HepG2 (cell line): ENCODE measurements around the gene TTF2. TPM values are rescaled to one million over a fixed set of nuclear protein-coding genes. Genes with fewer than 3 reads are reported as not detected.

ENCODE experiments used
- ATAC-seq: fragments of 200-7000 bp; cut with Tn5 transposase; 3 replicates; pipeline ENCODE4 v1.9.1; 2020; ENCODE audit warnings: mild to moderate bottlenecking, moderate library complexity
- BruUV-seq: library from RNA; stranded (reverse); fragments of 400-500 nt; replicated peaks from 2 replicates; lab custom pipeline; 2021; lab: Mats Ljungman, UMichigan
- CTCF ChIA-PET: fragments of 300-600 bp; formaldehyde crosslinking; extraction: SDS; loops from one replicate; lab custom pipeline; 2021; ENCODE audit warnings: low total read pairs, inconsistent platforms, low intra/inter-chr PET ratio; lab: Yijun Ruan, JAX
- POLR2A ChIA-PET: fragments of 350-600 bp; sonication (Branson Sonifier 250); formaldehyde crosslinking; loops from one replicate; lab custom pipeline; 2020; ENCODE audit warnings: antibody characterized with exemption, inconsistent platforms; lab: Yijun Ruan, JAX
- DNase-seq: peaks from one replicate; pipeline ENCODE4 v3.0.0-alpha.2; 2015; ENCODE audit warnings: low spot score
- FAIRE-seq: peaks from 3 replicates; lab custom pipeline; 2011; peaks lifted over from hg19 to GRCh38; lab: Jason Lieb, UNC
- H2AFZ ChIP-seq: one replicate; pipeline ENCODE4 v1.6.1; 2011; ENCODE audit warnings: low read length, inconsistent platforms
- H3K27ac ChIP-seq: fragments of 300-600 bp; 3 replicates; pipeline ENCODE4 v1.8.0; 2011; ENCODE audit warnings: mixed run types, mild to moderate bottlenecking, mixed read lengths, low read length, inconsistent platforms; ENCODE audit not compliant: insufficient read depth; ENCODE audit errors: extremely low read length
- H3K27me3 ChIP-seq, 2 experiments: fragments of 200-600 bp in 1 of 2; 2 replicates in 1 of 2; 3 replicates in 1 of 2; pipeline versions ENCODE4 v1.6.0 to v1.8.0; 2011; ENCODE audit warnings: low read length in 2 of 2, mild to moderate bottlenecking in 2 of 2, moderate library complexity in 2 of 2, inconsistent platforms in 1 of 2; ENCODE audit not compliant: insufficient read depth in 2 of 2, control insufficient read depth in 1 of 2
- H3K36me3 ChIP-seq, 2 experiments: fragments of 200-600 bp in 1 of 2; replicated peaks in 1 of 2; 2 replicates in 1 of 2; 3 replicates in 1 of 2; pipeline versions ENCODE4 v1.5.1 to v1.8.0; 2011; ENCODE audit warnings: low read length in 2 of 2, inconsistent platforms in 1 of 2; ENCODE audit not compliant: insufficient read depth in 2 of 2, control insufficient read depth in 1 of 2
- H3K4me1 ChIP-seq: 2 replicates; pipeline ENCODE4 v1.5.1; 2012; ENCODE audit warnings: low read length, inconsistent platforms; ENCODE audit not compliant: insufficient read depth
- H3K4me2 ChIP-seq: 2 replicates; pipeline ENCODE4 v1.6.0; 2011; ENCODE audit warnings: low read depth, low read length, inconsistent platforms
- H3K4me3 ChIP-seq, 3 experiments: fragments of 200-600 bp in 1 of 3; sonication (generic), shearing (Covaris generic) in 1 of 3; replicated peaks in 1 of 3; 2 replicates each; pipeline ENCODE4 v1.5.1; 2011 to 2016; ENCODE audit warnings: low read length in 3 of 3, inconsistent platforms in 2 of 3, low read depth in 2 of 3, mild to moderate bottlenecking in 2 of 3, control low read depth in 1 of 3, mixed read lengths in 1 of 3; ENCODE audit not compliant: insufficient read depth in 1 of 3
- H3K79me2 ChIP-seq: one replicate; pipeline ENCODE4 v1.6.1; 2011; ENCODE audit warnings: low read length, inconsistent platforms; ENCODE audit not compliant: insufficient read depth
- H3K9ac ChIP-seq: 2 replicates; pipeline ENCODE4 v1.6.0; 2011; ENCODE audit warnings: mild to moderate bottlenecking, low read depth, low read length, inconsistent platforms; ENCODE audit not compliant: insufficient read depth
- H3K9me3 ChIP-seq: 2 replicates; pipeline ENCODE4 v1.5.1; 2012; ENCODE audit warnings: mild to moderate bottlenecking, low read length
- H4K20me1 ChIP-seq: 2 replicates; pipeline ENCODE4 v1.6.0; 2011; ENCODE audit warnings: inconsistent platforms, mild to moderate bottlenecking, low read length, moderate library complexity; ENCODE audit not compliant: insufficient read depth
- ATF7-NPFF ChIP-seq: sonication (generic); formaldehyde crosslinking; IDR thresholded peaks from 2 replicates; pipeline ENCODE4 v1.8.1; 2023; ENCODE audit warnings: mild to moderate bottlenecking, low read depth, missing genetic modification reagents, moderate library complexity
- FOXJ3 ChIP-seq: sonication (generic); formaldehyde crosslinking; IDR thresholded peaks from 2 replicates; pipeline ENCODE4 v1.4.0; 2020; ENCODE audit warnings: missing genetic modification reagents, mild to moderate bottlenecking, borderline replicate concordance
- POLR2G ChIP-seq: fragments of 200-400 bp; formaldehyde crosslinking; IDR thresholded peaks from 2 replicates; pipeline ENCODE4 v1.6.1; 2018; ENCODE audit warnings: mild to moderate bottlenecking, low read depth, low read length, moderate library complexity
- RBFOX2 ChIP-seq: fragments of 200-400 bp; formaldehyde crosslinking; IDR thresholded peaks from 2 replicates; pipeline ENCODE4 v1.6.1; 2017; ENCODE audit warnings: low read depth, mild to moderate bottlenecking, low read length
- RORA ChIP-seq: sonication (generic); formaldehyde crosslinking; IDR thresholded peaks from 2 replicates; pipeline ENCODE4 v1.5.0; 2020; ENCODE audit warnings: mild to moderate bottlenecking, missing genetic modification reagents, moderate library complexity
- SMC3 ChIP-seq: IDR thresholded peaks from 2 replicates; pipeline ENCODE4 v1.6.1; 2011; ENCODE audit warnings: low read length, improper control_type of control experiment
- TBX3 ChIP-seq: fragments of 450-650 bp; IDR thresholded peaks from 2 replicates; pipeline ENCODE4 v1.6.1; 2017; ENCODE audit warnings: antibody characterized with exemption, mild to moderate bottlenecking, inconsistent platforms, borderline replicate concordance
- ZNF431 ChIP-seq: sonication (generic); formaldehyde crosslinking; IDR thresholded peaks from 2 replicates; pipeline ENCODE4 v1.9.0; 2022; ENCODE audit warnings: missing genetic modification reagents, low read depth, mild to moderate bottlenecking, borderline replicate concordance
- ZNF720 ChIP-seq: sonication (generic); formaldehyde crosslinking; IDR thresholded peaks from 2 replicates; pipeline ENCODE4 v1.4.0; 2020; ENCODE audit warnings: missing genetic modification reagents
- WGBS: methylation state at CpG from one replicate; pipeline ENCODE4 v1.1.6; 2017; ENCODE audit warnings: low lambda C conversion rate; 5-methylcytosine and 5-hydroxymethylcytosine counted together
- in situ Hi-C: cut with HindIII; loops from 2 replicates; pipeline ENCODE4 v1.10.0; 2017; ENCODE audit warnings: low pct_unique_long_range_greater_than_20kb; ENCODE audit not compliant: extremely low pct_ligation_motif_present
- intact Hi-C: fragments of 100-400 bp; cut with micrococcal nuclease; formaldehyde crosslinking; loops from one replicate; pipeline ENCODE4 v1.10.0; 2022; ENCODE audit not compliant: unreplicated experiment
- polyA plus RNA-seq, 8 experiments: library from polyadenylated mRNA; depleted of rRNA in 3 of 8; stranded (reverse) in 7 of 8; unstranded in 1 of 8; fragments of >200 nt; fragmentation: Illumina TruSeq in 4 of 8; extraction: Trizol in 4 of 8; gene quantifications; 2 replicates each; pipeline versions ENCODE4 v1.2.1 to v1.2.3, GENCODE V29; 2011 to 2016; ENCODE audit warnings: low read depth in 4 of 8, missing spikeins in 1 of 8, mixed read lengths in 1 of 8; ENCODE audit not compliant: insufficient read depth in 1 of 8
- total RNA-seq, 5 experiments: library from RNA; depleted of rRNA; stranded (reverse); fragments of >200 nt; fragmentation: Illumina TruSeq; extraction: Trizol; gene quantifications; 2 replicates each; pipeline ENCODE4 v1.2.3, GENCODE V29; 2016; ENCODE audit warnings: low read depth in 1 of 5
- TF ChIP-seq, protein P1 (sequence below), 2 experiments: fragments of 450-650 bp in 1 of 2; sonication (generic) in 1 of 2; formaldehyde crosslinking; IDR thresholded peaks; 2 replicates each; pipeline versions ENCODE4 v1.5.0 to v1.8.0; 2020 to 2022; ENCODE audit warnings: mild to moderate bottlenecking in 1 of 2, missing genetic modification reagents in 1 of 2
- TF ChIP-seq, protein P2 (sequence below): sonication (generic); formaldehyde crosslinking; IDR thresholded peaks from 2 replicates; pipeline ENCODE4 v1.8.0; 2022; ENCODE audit warnings: mild to moderate bottlenecking, missing genetic modification reagents, moderate library complexity
- TF ChIP-seq, protein P3 (sequence below): sonication (generic); formaldehyde crosslinking; IDR thresholded peaks from 2 replicates; pipeline ENCODE4 v1.4.0; 2020; ENCODE audit warnings: missing genetic modification reagents
- TF ChIP-seq, protein P4 (sequence below): IDR thresholded peaks from 2 replicates; pipeline ENCODE4 v1.6.1; 2016; ENCODE audit warnings: low read depth

TTF2 gene
- total and polyA plus RNA-seq, 2 of the 13 experiments (the other 11 are each of a cell fraction or from before 2014, with no cell fraction given): 12.8 to 48.9 TPM

DNA sequence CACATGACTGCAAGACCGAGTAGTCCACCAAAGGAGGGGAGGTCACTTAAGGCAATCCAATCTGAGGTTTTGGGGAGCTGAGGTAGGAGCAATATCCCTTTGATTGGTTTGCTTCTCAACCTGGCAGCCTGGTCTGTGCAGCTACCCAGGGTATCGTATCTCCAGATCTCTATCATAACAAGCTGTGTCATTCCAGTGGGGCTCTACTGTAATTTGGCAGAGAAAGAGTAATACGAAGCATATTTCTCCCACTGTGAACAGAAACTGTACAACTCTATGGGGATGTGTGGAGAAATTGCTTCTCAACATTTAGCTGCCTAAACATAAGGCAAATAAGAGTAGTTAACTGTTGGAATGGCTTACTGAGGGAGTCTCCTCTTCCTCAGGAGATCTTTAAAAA lies 38.0 kb upstream of the TTF2 start:
- intact Hi-C loops: no loop called here
- H3K36me3 ChIP-seq: no peaks in the 10 kb centered on the region
- H3K27ac ChIP-seq: no peak overlapping the region
- in situ Hi-C loops: no loop called here
- BruUV-seq: no TSS peak
- ChIA-PET CTCF (no interaction called here), POLR2A (no interaction called here)
- H3K27me3 ChIP-seq: no peaks in the 10 kb centered on the region; a peak in 1 of 5 replicates
- no peaks in the 10 kb centered on the region for H3K9me3 ChIP-seq
- no peaks in the 10 kb centered on the region for H4K20me1 ChIP-seq
- DNase-seq: no peak
- FAIRE-seq: no peak
- 6% methylated on average over 3 of the region's 3 CpGs for WGBS
- ATAC-seq: no peak
- H2AFZ ChIP-seq: no peak overlapping the region
- no peaks in the 10 kb centered on the region for H3K4me1 ChIP-seq
- no peaks in the 10 kb centered on the region for H3K79me2 ChIP-seq
- no peak overlapping the region for H3K4me2 ChIP-seq
- H3K4me3 ChIP-seq: no peak overlapping the region
- TF ChIP-seq ATF7-NPFF (no peak), SMC3 (no peak), TBX3 (no peak), ZNF431 (CRISPR knock-in tag) (no peak)
- TF ChIP-seq, protein P1, sequence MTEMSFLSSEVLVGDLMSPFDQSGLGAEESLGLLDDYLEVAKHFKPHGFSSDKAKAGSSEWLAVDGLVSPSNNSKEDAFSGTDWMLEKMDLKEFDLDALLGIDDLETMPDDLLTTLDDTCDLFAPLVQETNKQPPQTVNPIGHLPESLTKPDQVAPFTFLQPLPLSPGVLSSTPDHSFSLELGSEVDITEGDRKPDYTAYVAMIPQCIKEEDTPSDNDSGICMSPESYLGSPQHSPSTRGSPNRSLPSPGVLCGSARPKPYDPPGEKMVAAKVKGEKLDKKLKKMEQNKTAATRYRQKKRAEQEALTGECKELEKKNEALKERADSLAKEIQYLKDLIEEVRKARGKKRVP (CRISPR knock-in tag; IDR thresholded peaks at IDR 0.05): no peak
- H3K9ac ChIP-seq: no peak overlapping the region

DNA sequence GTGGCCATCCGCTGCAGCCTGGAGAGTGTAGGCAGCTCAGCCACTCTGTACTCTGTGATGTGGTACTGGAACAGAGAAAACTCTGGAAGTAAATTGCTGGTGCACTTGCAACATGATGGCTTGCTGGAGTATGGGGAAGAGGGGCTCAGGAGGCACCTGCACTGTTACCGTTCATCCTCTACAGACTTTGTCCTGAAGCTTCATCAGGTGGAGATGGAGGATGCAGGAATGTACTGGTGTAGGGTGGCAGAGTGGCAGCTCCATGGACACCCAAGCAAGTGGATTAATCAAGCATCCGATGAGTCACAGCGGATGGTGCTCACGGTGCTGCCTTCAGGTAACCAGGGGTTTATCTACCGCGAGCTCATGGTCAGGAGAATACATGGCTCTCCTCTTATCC lies 34.6 kb upstream of the TTF2 start:
- WGBS: 80% methylated on average over 7 of the region's 7 CpGs
- ChIA-PET POLR2A (no interaction called here), CTCF (no interaction called here)
- Histone ChIP-seq H3K27me3 (0 out of 5 replicates have a peak, but pooled peaks cover 0 to 1% of the 10 kb centered on the region in 2 experiments), H3K9me3 (no peaks in the 10 kb centered on the region), H2AFZ (no peak overlapping the region), H3K4me3 (no peak overlapping the region), H3K4me1 (no peaks in the 10 kb centered on the region), H3K9ac (no peak overlapping the region), H4K20me1 (no peaks in the 10 kb centered on the region), H3K4me2 (no peak overlapping the region), H3K36me3 (no peaks in the 10 kb centered on the region), H3K79me2 (no peaks in the 10 kb centered on the region), H3K27ac (no peak overlapping the region)
- in situ Hi-C loops (no loop called here), intact Hi-C loops (no loop called here)
- DNase-seq: no peak
- FAIRE-seq: no peak
- no TSS peak for BruUV-seq
- no peak for ATAC-seq
- TF ChIP-seq, protein P2, sequence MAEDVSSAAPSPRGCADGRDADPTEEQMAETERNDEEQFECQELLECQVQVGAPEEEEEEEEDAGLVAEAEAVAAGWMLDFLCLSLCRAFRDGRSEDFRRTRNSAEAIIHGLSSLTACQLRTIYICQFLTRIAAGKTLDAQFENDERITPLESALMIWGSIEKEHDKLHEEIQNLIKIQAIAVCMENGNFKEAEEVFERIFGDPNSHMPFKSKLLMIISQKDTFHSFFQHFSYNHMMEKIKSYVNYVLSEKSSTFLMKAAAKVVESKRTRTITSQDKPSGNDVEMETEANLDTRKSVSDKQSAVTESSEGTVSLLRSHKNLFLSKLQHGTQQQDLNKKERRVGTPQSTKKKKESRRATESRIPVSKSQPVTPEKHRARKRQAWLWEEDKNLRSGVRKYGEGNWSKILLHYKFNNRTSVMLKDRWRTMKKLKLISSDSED (CRISPR knock-in tag): no peak
- TF ChIP-seq POLR2G (no peak), ZNF720 (no peak), RBFOX2 (no peak), RORA (CRISPR knock-in tag) (no peak), FOXJ3 (CRISPR knock-in tag) (no peak)
- TF ChIP-seq, protein P3, sequence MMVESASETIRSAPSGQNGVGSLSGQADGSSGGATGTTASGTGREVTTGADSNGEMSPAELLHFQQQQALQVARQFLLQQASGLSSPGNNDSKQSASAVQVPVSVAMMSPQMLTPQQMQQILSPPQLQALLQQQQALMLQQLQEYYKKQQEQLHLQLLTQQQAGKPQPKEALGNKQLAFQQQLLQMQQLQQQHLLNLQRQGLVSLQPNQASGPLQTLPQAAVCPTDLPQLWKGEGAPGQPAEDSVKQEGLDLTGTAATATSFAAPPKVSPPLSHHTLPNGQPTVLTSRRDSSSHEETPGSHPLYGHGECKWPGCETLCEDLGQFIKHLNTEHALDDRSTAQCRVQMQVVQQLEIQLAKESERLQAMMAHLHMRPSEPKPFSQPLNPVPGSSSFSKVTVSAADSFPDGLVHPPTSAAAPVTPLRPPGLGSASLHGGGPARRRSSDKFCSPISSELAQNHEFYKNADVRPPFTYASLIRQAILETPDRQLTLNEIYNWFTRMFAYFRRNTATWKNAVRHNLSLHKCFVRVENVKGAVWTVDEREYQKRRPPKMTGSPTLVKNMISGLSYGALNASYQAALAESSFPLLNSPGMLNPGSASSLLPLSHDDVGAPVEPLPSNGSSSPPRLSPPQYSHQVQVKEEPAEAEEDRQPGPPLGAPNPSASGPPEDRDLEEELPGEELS (CRISPR knock-in tag): no peak
- TF ChIP-seq, protein P4, sequence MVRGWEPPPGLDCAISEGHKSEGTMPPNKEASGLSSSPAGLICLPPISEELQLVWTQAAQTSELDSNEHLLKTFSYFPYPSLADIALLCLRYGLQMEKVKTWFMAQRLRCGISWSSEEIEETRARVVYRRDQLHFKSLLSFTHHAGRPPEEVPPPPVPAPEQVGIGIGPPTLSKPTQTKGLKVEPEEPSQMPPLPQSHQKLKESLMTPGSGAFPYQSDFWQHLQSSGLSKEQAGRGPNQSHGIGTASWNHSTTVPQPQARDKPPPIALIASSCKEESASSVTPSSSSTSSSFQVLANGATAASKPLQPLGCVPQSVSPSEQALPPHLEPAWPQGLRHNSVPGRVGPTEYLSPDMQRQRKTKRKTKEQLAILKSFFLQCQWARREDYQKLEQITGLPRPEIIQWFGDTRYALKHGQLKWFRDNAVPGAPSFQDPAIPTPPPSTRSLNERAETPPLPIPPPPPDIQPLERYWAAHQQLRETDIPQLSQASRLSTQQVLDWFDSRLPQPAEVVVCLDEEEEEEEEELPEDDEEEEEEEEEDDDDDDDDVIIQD (CRISPR knock-in tag): no peak
